Fibroblast of lung (primary cell): ENCODE measurements around the gene EXOSC10. TPM values are rescaled to one million over a fixed set of nuclear protein-coding genes. Genes with fewer than 3 reads are reported as not detected.
"Not testable (repeated sequence)": the region's sequence is repeated elsewhere in the genome, so short reads cannot be mapped to it uniquely, and the experiment has no call there.

ENCODE experiments used
- DNase-seq, 2 donors: peaks; one replicate each; pipeline versions ENCODE4 v3.0.0 to v3.0.0-alpha.2; 2010; ENCODE audit warnings: low read depth in 2 of 2
- H2AFZ ChIP-seq: 2 replicates; pipeline ENCODE4 v1.5.1; 2012; ENCODE audit warnings: low read length, control low read depth, inconsistent platforms
- H3K27ac ChIP-seq: 2 replicates; pipeline ENCODE4 v1.5.1; 2011; ENCODE audit warnings: low read length, control low read depth; ENCODE audit not compliant: insufficient read depth
- H3K27me3 ChIP-seq: 2 replicates; pipeline ENCODE4 v1.5.1; 2011; ENCODE audit warnings: mild to moderate bottlenecking, low read length; ENCODE audit not compliant: control insufficient read depth, insufficient read depth
- H3K36me3 ChIP-seq: 2 replicates; pipeline ENCODE4 v1.5.1; 2011; ENCODE audit warnings: low read length; ENCODE audit not compliant: control insufficient read depth, insufficient read depth
- H3K4me1 ChIP-seq: 2 replicates; pipeline ENCODE4 v1.5.1; 2011; ENCODE audit warnings: low read length; ENCODE audit not compliant: control insufficient read depth, insufficient read depth; ENCODE audit errors: extremely low read depth
- H3K4me2 ChIP-seq: 2 replicates; pipeline ENCODE4 v1.5.1; 2011; ENCODE audit warnings: low read length, control low read depth; ENCODE audit not compliant: insufficient read depth; ENCODE audit errors: extremely low read depth
- H3K4me3 ChIP-seq, 4 experiments: fragments of 200-600 bp in 1 of 4; sonication (generic) in 1 of 4; replicated peaks in 1 of 4; 2 replicates each; pipeline ENCODE4 v1.5.1; 2011 to 2016; ENCODE audit warnings: low read length in 4 of 4, low read depth in 3 of 4, mild to moderate bottlenecking in 3 of 4, control low read depth in 2 of 4, inconsistent platforms in 1 of 4, mixed read lengths in 1 of 4; ENCODE audit not compliant: insufficient read depth in 1 of 4; ENCODE audit errors: control extremely low read depth in 1 of 4
- H3K79me2 ChIP-seq: 2 replicates; pipeline ENCODE4 v1.5.1; 2012; ENCODE audit warnings: mild to moderate bottlenecking, low read length, inconsistent platforms; ENCODE audit not compliant: control insufficient read depth, insufficient read depth
- H3K9ac ChIP-seq: 2 replicates; pipeline ENCODE4 v1.5.1; 2011; ENCODE audit warnings: mild to moderate bottlenecking, low read length, control low read depth; ENCODE audit not compliant: insufficient read depth
- H3K9me3 ChIP-seq: 2 replicates; pipeline ENCODE4 v1.5.1; 2012; ENCODE audit warnings: low read depth, low read length; ENCODE audit not compliant: control insufficient read depth, insufficient read depth
- H4K20me1 ChIP-seq: 2 replicates; pipeline ENCODE4 v1.5.1; 2011; ENCODE audit warnings: low read length; ENCODE audit not compliant: control insufficient read depth, insufficient read depth; ENCODE audit errors: extremely low read depth
- EZH2 ChIP-seq: IDR thresholded peaks from 2 replicates; pipeline ENCODE4 v1.5.1; 2012; ENCODE audit warnings: low read length, control low read depth, mild to moderate bottlenecking; ENCODE audit errors: missing control alignments
- polyA plus RNA-seq, 2 donors: library from polyadenylated mRNA; depleted of rRNA in 1 of 2; stranded (reverse) in 1 of 2; unstranded in 1 of 2; fragments of >200 nt; gene quantifications; 2 replicates each; pipeline ENCODE4 v1.2.1, GENCODE V29; 2011 to 2012; ENCODE audit warnings: missing spikeins in 1 of 2
- total RNA-seq: library from RNA; depleted of rRNA; stranded (reverse); fragments of >200 nt; gene quantifications from 2 replicates; pipeline ENCODE4 v1.2.1, GENCODE V29; 2014
- TF ChIP-seq, protein P1 (sequence below), 2 donors: IDR thresholded peaks in 1 of 2; conservative IDR thresholded peaks in 1 of 2; 1 replicate in 1 of 2; 2 replicates in 1 of 2; pipeline ENCODE4 v1.5.1; 2011 to 2012; ENCODE audit warnings: low read length in 2 of 2, control low read depth in 1 of 2, inconsistent platforms in 1 of 2, low read depth in 1 of 2, mild to moderate bottlenecking in 1 of 2

The EXOSC10 gene
- total and polyA plus RNA-seq, 2 donors (not counting 1 experiment from before 2014, with no cell fraction given): 36.2 to 56.3 TPM

DNA sequence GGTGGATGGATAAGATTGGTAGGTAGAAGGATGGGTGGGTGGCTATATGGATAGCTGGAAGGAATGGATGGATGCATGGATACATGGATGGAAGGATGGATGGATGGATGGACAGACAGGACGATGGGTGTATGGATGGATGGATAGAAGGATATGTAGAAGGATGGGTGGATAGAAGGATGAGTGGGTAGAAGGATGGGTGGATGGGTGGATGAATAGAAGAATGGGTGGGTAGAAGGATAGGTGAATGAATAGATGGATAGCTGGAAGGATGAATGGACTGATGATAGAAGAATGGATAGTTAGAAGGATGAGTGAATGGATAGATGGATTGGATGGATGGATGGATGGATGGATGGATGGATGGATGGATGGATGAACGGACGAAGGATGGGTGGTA, 57.6 kb downstream of the EXOSC10 start:
- Histone ChIP-seq H3K9ac (no peak overlapping the region), H3K4me2 (no peak overlapping the region), H3K27me3 (peaks cover 6% of the 10 kb centered on the region), H3K4me3 (no peak overlapping the region), H2AFZ (no peak overlapping the region), H3K4me1 (no peaks in the 10 kb centered on the region), H4K20me1 (no peaks in the 10 kb centered on the region), H3K27ac (no peak overlapping the region), H3K9me3 (no peaks in the 10 kb centered on the region), H3K36me3 (no peaks in the 10 kb centered on the region), H3K79me2 (no peaks in the 10 kb centered on the region)
- DNase-seq: no peak
- TF ChIP-seq EZH2: no peak
- TF ChIP-seq, protein P1, sequence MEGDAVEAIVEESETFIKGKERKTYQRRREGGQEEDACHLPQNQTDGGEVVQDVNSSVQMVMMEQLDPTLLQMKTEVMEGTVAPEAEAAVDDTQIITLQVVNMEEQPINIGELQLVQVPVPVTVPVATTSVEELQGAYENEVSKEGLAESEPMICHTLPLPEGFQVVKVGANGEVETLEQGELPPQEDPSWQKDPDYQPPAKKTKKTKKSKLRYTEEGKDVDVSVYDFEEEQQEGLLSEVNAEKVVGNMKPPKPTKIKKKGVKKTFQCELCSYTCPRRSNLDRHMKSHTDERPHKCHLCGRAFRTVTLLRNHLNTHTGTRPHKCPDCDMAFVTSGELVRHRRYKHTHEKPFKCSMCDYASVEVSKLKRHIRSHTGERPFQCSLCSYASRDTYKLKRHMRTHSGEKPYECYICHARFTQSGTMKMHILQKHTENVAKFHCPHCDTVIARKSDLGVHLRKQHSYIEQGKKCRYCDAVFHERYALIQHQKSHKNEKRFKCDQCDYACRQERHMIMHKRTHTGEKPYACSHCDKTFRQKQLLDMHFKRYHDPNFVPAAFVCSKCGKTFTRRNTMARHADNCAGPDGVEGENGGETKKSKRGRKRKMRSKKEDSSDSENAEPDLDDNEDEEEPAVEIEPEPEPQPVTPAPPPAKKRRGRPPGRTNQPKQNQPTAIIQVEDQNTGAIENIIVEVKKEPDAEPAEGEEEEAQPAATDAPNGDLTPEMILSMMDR (conservative IDR thresholded peaks at IDR 0.05 in 1 of 2, IDR thresholded peaks at IDR 0.05 in 1 of 2; ENCODE audit: low read depth in 1 of 2, low read length in 2 of 2): no peak

DNA sequence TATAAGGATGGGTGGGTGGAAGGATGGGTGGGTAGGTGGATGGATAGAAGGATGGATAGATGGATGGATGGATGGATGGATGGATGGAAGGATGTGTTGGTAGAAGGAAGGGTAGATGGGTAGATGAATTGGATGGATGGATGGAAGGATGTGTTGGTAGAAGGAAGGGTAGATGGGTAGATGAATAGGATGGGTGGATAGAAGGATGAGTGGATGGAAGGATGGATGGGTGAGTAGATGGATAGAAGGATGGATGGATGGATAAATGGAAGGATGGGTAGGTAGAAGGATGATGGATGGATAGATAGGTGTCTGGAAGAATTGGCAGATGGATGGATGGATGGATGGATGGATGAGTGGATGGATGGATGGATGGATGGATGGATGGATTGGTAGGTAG, 58.6 kb downstream of the EXOSC10 start:
- DNase-seq: no peak
- Histone ChIP-seq H3K9ac (no peak overlapping the region), H3K79me2 (no peaks in the 10 kb centered on the region), H2AFZ (no peak overlapping the region), H3K36me3 (no peaks in the 10 kb centered on the region), H4K20me1 (no peaks in the 10 kb centered on the region), H3K9me3 (no peaks in the 10 kb centered on the region), H3K4me2 (no peak overlapping the region), H3K4me1 (no peaks in the 10 kb centered on the region), H3K4me3 (no peak overlapping the region), H3K27ac (no peak overlapping the region), H3K27me3 (peaks cover 6% of the 10 kb centered on the region)
- TF ChIP-seq, protein P1 (conservative IDR thresholded peaks at IDR 0.05 in 1 of 2, IDR thresholded peaks at IDR 0.05 in 1 of 2; ENCODE audit: low read depth in 1 of 2, low read length in 2 of 2): no peak
- TF ChIP-seq EZH2: no peak

DNA sequence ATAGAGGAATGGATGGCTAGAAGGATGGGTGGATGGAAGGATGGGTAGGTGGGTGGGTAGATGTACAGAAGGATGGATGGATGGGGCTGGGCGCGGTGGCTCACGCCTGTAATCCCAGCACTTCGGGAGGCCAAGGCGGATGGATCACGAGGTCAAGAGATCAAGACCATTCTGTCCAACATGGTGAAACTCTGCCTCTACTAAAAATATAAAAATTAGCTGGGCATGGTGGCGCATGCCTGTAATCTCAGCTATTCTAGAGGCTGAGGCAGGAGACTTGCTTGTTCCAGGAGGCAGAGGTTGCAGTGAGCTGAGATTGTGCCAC, 59.6 kb downstream of the EXOSC10 start:
- not testable (repeated sequence) for H3K4me1 ChIP-seq, H3K36me3 ChIP-seq, DNase-seq, H3K4me2 ChIP-seq, H3K79me2 ChIP-seq, H3K27me3 ChIP-seq, H2AFZ ChIP-seq, H3K9me3 ChIP-seq, H4K20me1 ChIP-seq, H3K9ac ChIP-seq, H3K4me3 ChIP-seq, H3K27ac ChIP-seq
